Left renal cortex interstitium (tissue), 4 donors: ENCODE results near the gene CNTNAP2. TPM values are rescaled to one million over a fixed set of nuclear protein-coding genes. Genes with fewer than 3 reads are reported as not detected.

Source experiments
- DNase-seq, 4 donors: peaks; one replicate each; pipeline ENCODE4 v3.0.0-alpha.2; 2013; ENCODE audit warnings: low read depth in 4 of 4, low spot score in 2 of 4, missing footprints in 1 of 4
- polyA plus RNA-seq, 4 donors: library from polyadenylated mRNA; unstranded; fragments of 120-200 nt; gene quantifications; one replicate each; pipeline ENCODE4 v1.2.1, GENCODE V29; 2013; ENCODE audit not compliant: insufficient read length in 4 of 4

CNTNAP2 gene
- polyA plus RNA-seq, 4 donors: 22.3 to 27.6 (median 27.1) TPM

DNA sequence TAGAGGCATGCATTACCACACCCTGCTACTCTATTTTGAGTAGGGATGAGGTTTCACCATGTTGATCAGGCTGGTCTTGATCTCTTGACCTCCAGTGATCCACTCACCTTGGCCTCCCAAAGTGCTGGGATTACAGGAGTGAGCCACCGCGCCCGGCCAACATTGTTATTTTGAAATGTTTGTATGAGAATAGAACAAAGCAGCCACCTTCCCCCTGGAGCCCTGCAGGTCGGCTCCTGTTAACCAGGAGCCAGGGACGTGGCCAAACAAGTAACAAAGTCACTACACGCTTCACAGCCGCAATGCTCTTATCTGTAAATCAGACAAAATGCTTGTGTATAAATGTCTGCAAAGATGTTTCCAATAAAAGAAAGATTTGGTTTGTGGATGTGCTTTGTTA, 295.4 kb downstream of the CNTNAP2 start:
- no peak for DNase-seq

DNA sequence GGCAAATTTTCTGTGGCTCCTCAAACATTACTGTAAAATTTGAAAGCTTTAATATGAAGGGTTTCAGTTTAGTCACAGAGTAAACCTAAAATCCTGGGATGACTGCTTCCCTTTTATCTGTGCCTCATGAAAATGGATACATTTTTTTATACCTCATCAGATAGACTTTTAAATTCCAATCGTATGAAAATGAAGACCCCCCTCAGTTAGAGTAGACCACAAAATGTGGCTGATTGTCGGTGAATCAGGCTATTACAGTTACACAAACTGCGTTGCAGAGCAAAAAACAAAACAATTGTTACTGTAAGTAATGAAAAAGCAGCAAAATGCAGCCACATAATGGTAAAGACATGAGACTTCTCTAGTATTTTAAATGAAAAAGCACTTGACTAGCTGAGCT, 296.2 kb downstream of the CNTNAP2 start:
- DNase-seq: no peak

DNA sequence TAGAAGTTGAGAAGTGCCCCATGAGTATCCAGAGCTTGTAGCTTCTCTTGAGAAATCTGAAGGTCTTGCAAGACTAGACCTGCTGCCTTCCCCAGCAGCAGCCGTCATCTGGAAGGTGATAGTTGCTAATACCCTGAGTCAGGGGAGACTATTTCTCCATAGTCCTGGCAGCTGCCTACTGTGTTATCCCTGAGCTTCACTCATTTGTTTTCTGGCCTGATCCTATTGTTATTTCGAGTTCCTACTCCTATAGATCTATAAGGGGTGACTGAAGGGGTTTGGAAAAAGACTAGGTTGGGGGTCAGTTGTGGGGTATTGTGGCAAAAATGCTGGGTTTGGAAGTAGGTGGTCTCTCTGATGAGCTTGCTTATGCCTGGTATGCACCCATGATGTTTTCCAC, 297.8 kb downstream of the CNTNAP2 start:
- DNase-seq: no peak

GRCh38 chr7:146414937-146415336, 298.3 kb downstream of the CNTNAP2 start:
- DNase-seq: no peak

DNA sequence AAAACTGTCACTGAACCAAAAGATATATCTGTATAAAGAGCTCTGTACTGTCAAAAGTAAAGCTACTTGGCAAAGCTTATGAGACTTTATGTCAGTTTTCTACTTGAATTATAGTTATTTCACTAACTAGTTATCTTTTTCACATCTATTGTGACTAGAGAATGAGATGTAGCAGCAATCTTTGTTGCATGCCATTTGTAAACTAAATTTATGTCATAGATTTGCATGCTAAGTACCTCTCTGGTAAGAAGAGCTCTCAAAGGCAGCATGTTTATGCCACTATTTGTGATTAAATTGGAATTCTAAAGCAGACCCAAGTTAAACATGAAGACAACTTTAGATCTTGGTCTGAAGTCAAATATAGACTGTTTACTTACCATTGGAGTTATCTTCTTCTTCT, 300.6 kb downstream of the CNTNAP2 start:
- no peak for DNase-seq

DNA sequence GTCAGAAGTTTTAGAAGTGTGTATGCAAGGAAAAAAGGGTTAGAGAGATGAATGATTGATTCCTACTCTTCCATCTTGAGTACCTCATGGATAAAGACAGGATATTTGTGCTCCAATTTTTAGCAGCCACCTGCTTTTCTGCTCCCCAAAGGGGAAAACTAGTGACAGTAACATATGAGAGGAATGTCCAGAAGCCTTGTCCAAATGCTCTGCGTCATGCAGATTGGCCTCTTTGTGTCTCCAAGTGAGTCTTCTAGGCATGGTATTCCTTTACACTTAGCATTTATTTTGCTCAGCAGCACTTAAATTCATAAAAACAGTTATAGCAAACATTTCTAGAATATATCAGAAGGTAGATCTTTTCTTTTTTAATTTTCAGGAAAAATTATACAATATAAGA, 306.8 kb downstream of the CNTNAP2 start:
- DNase-seq: no peak

DNA sequence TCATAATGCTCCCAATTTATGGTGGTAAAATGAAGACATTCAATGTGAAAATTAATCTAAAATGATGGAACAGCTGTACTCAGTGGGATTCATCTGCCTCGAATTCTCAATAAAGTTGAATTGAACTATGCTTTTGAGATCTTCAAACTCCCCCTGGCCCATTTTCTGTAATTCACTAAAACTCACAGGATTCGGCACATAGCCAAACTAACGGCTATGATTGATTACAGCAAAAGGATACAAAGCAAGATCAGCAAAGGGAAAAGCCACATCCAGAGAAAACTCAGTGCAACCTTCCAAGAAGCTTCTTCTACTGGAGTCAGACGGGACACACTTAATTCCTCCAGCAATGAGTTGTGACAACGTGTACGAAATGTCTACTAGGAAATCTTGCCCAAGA, 307.5 kb downstream of the CNTNAP2 start:
- no peak for DNase-seq

- DNase-seq: no peak
Observed at GRCh38 chr7:146433501-146433900, 316.9 kb downstream of the CNTNAP2 start.

DNA sequence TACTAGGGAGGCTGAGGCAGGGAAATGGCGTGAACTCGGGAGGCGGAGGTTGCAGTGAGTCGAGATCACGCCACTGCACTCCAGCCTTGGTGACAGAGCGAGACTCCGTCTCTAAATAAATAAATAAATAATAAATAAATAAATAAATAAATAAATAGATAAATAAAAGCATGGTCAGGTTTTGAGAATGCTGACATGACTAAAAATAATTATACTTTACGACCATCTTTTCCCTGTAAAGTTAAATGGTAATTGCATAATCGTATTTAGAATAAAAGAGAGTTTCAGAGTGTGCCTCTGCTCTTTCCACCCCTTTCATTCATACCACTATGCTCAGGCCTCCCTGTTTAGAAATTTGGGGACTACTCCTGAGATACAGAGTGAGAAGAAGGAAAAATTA, 326.5 kb downstream of the CNTNAP2 start:
- no peak for DNase-seq

DNA sequence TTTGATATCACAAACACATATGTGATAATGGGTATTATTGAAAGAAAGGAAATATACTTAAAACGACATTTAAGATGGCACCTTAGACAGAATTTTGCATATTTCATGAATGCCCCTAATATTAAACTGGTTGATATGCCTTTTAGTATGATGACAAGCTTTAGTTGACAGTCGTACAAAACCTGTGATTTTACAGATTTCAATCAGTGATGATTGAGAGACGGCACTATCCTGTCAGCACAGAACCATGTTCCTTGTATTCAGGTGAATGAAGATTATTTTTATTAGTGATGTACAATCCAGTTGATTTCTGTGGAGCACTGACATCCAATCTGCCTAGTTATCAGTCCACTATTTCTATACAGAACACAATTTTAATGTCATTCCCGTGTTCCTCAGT, 333.0 kb downstream of the CNTNAP2 start:
- DNase-seq: no peak

- DNase-seq: no peak
Observed at GRCh38 chr7:146455091-146455655, 338.6 kb downstream of the CNTNAP2 start.

DNA sequence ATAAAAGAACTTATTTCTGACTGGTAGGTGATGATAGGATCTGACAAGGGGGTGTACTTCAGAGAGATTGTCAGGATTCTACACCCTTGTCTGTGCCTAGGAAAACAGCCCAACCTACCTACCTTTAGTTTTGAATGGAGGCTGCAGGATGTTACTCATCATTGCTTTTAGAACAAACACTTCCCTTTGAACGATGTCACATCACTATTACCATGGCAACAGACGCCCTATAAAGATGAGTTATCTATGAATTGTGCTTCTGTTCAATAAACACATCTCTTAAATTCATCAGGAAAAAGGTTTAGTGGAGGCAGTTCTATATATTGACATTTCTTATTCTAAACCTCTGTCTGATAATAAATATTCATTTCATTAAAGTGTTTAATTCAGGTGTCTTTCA, 362.4 kb downstream of the CNTNAP2 start:
- DNase-seq: no peak

- no peak for DNase-seq
Observed at GRCh38 chr7:146486519-146486918, 369.9 kb downstream of the CNTNAP2 start.

- no peak for DNase-seq
Observed at GRCh38 chr7:146492017-146492416, 375.4 kb downstream of the CNTNAP2 start.

DNA sequence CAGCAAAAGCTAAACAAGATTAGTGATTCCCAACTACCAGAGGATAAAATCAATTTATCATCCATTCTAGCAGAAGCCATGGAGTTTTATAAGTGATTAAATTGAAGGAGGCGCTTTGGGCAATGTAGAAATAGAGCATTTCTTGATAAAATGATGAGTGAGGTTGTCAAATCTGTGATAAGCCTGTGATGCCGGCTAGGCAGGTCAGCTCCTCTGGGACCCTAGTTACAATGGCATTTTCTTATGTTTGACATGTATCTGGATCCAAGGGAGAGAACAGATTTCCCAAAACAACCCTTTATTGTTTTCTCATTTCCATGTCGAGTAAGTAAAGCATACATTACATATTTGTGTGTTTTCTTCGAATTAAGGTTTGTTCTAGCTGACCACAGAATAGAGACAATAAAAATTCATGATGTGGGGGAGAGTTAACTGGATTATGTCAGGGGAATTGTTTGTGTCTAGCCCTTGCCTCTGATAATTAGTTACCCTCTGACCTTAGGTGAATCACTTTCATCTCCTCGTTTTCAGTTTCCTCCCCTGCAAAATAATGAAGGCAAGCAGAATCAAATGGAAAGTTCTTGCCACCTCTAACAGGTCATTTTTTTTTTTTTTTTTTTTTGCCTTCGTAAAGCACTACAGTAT, 378.5 kb downstream of the CNTNAP2 start:
- no peak for DNase-seq

GRCh38 chr7:146496657-146497056, 380.1 kb downstream of the CNTNAP2 start:
- no peak for DNase-seq

- no peak for DNase-seq
Observed at GRCh38 chr7:146499970-146500369, 383.4 kb downstream of the CNTNAP2 start.

GRCh38 chr7:146503844-146504243, 387.2 kb downstream of the CNTNAP2 start:
- no peak for DNase-seq

DNA sequence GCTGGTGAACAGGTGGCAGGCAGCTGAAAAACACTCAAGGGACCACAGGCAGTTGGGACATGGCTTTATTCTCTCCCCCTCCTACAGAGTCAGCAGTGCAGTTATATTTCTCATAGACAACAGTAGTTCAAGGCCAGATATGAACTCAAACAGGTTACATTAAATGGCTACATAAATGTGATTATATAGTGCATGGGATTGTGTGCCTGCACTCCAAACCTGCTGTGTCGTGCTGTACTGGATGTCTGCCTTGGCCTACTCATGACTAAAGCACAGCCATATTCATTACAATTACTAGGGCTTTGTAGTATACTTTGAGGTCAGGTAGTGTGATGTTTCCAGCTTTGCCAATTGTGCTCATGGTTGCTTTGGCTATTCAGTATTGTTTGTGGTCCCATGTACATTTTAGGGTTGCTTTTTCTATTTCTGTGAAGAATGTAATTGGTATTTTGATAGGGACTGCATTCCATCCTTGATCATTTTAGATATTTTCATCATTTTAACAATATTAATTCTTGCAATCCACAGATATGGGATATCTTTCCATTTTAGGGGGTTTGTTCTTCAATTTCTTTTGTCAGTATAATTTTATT, 393.6 kb downstream of the CNTNAP2 start:
- no peak for DNase-seq

DNA sequence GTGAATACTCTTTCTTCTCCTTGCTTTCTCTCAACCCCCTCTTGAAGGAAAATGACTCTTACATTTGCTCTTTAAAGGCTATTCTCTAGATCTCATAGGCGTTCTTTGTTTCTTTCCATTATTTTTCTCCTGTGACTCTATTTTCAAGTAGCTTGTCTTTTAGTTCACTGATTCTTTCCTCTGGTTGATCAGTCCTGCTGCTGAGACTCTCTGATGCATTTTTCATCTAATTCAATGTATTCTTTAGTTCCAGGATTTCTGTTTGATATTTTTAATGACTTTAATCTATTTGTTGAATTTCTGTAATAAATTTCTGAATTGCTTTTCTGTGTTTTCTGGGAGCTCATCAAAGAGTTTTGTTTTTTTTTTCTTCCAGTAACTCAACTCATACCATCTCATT, 397.7 kb downstream of the CNTNAP2 start:
- no peak for DNase-seq

DNA sequence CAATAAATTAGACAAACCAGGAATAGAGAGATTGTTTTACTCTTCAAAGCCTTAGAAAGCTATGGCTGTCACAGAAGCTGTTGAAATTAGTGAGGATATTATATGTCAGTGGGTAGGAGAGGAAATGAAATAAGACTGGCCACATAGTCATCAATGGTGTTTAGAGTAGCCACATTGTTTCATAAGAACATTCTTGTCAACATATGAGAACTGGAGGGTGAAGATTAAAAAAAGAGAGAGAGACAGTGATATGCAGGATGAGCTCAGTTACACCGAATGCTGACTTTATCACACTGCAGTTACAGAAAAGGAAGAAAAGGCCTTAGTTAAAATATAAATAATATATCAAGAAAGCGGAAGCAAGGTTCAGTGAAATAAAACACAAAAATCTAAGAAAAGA, 412.0 kb downstream of the CNTNAP2 start:
- no peak for DNase-seq

DNA sequence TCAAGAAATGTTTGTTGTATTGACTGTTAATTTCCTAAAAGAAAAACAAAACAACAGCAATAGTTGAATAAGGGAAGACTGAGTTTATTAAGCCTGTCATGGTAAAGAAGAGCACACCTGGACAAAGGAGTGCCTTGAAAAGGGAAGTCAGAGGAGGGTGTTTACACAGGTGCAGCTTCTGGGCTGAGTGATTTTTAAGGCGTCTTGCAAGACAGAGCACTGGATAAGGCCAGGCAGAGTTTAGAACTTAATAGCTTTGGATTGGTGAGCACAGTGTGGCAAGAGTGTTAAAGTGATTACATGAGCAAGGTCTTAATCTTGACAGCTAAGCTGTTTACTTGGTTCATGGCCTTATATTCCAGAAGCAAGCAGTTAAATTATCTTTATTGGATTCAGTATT, 423.2 kb downstream of the CNTNAP2 start:
- peak in 2 of 4 donors; percentile 32 to 36 for DNase-seq
